Endothelial cell of umbilical vein (primary cell): Measurements from ENCODE around the gene CHRM3.

Source experiments
- CTCF ChIP-seq, 2 donors: IDR thresholded peaks; 1 replicate in 1 of 2; 2 replicates in 1 of 2; pipeline ENCODE4 v1.5.1; 2011; ENCODE audit warnings: low read length in 2 of 2, mild to moderate bottlenecking in 2 of 2, moderate library complexity in 2 of 2, control low read depth in 1 of 2, inconsistent platforms in 1 of 2, low read depth in 1 of 2; ENCODE audit not compliant: insufficient read depth in 1 of 2; ENCODE audit errors: extremely low read depth in 1 of 2
- POLR2A ChIP-seq: IDR thresholded peaks from 2 replicates; pipeline ENCODE4 v1.6.1; 2012; ENCODE audit warnings: low read depth, mild to moderate bottlenecking, control low read depth, low read length
- TF ChIP-seq, protein P1 (sequence below): IDR thresholded peaks from 2 replicates; pipeline ENCODE4 v1.6.1; 2011; ENCODE audit not compliant: insufficient read depth, insufficient read length

GRCh38 chr1:239417221-239417620 is 30.9 kb downstream of the CHRM3 start:
- no peak for TF ChIP-seq CTCF (IDR thresholded peaks at IDR 0.05; ENCODE audit: extremely low read depth in 1 of 2, insufficient read depth in 1 of 2, low read depth in 1 of 2, low read length in 2 of 2)
- TF ChIP-seq, protein P1, sequence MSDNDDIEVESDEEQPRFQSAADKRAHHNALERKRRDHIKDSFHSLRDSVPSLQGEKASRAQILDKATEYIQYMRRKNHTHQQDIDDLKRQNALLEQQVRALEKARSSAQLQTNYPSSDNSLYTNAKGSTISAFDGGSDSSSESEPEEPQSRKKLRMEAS = no peak
- TF ChIP-seq POLR2A = no peak
